ENCODE results near the gene IMP3.

The IMP3 gene

DNA sequence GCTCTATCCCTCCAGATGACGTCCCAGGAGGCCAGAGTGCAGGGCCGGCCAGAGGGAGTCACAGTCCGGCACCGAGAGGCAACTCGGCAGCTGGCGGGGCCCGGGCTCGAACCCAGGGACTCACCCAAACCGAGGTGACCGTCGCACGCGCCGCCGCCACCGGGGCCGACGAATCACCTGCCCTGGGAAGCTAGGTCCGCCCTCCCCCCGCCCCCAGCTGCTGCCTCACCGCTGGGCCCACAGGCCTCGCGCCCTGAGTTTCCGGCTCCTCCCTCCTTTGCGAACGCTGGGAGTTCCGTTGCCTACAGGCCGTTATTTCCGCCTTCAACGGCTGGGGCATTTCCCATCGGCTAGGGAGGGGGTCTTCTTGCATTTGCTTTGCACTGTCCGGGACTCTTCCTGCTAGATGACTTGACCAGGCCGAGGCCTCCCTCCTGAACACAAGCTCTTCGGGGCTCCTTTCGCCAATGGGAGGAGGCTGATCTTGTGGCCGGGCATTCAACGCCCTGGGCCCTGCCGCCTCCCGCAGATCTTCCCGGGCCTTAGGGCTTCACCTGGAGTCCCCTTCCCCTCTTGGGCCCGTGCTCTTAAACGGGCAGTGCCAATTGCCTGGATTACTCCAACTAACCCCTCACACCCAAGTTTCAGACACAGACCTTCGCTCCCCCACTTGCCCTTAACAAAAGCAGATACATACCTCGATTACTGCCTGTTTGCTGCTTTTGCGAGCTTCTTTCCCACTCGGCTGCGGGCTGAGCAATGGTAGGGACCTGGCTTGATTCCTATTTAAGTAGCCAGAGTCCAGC, 14.3 kb downstream of the IMP3 start, which contains the start of gene SNUPN:
TSS of gene SNUPN (minus strand) at position 184 of the 806 bp plus-strand sequence. CDS start 4,674 bp downstream, outside the sequence.
- in situ Hi-C loops (cut with MboI; ENCODE audit: low sequenced_read_pairs): no loop called here

DNA sequence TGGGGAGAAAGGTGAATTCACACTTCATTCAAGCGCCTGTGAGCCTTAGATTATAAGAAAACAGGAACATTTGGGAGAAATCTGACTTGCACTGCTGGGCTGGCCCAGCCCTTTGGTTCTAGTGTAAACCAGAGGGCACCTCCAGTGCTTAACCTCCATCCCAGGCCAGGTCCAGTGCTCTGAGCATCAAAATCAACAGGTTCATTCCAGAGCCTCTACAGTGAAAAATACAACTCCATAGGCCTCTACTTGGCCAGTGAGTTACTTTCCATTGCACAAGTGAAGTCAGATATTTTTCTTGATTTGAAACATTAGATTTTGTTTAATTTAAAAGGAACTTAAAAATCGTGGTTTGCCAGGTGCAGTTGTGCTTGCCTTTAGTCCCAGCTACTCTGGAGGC, 17.5 kb downstream of the IMP3 start:
- in situ Hi-C loops (cut with MboI; ENCODE audit: low sequenced_read_pairs): no loop called here

DNA sequence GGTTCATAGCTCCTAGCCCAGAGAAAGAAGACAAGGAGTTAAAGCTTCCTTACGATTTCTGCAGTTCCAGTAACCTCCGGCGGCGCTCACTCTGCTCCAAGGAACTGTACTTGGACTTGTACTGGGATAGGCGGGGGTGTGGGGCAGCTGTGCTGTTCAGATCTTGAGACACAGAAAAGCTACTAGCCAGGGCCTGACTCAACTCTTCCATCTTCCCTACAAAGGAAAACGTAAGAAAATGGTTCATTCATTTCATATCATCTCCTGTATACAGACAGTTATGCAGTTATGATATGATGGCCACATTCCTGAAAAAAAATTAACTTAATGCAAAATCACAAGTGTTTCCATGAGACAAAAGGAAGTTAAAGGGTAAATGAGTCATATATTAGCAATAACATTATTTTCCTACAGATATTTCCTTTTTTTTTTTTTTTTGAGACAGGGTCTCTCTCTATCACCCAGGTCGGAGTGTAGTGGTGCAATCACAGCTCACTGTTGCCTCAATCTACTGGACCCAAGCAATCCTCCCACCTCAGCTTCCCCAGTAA, 19.1 kb downstream of the IMP3 start:
- in situ Hi-C loops (cut with MboI; ENCODE audit: low sequenced_read_pairs): no loop called here

DNA sequence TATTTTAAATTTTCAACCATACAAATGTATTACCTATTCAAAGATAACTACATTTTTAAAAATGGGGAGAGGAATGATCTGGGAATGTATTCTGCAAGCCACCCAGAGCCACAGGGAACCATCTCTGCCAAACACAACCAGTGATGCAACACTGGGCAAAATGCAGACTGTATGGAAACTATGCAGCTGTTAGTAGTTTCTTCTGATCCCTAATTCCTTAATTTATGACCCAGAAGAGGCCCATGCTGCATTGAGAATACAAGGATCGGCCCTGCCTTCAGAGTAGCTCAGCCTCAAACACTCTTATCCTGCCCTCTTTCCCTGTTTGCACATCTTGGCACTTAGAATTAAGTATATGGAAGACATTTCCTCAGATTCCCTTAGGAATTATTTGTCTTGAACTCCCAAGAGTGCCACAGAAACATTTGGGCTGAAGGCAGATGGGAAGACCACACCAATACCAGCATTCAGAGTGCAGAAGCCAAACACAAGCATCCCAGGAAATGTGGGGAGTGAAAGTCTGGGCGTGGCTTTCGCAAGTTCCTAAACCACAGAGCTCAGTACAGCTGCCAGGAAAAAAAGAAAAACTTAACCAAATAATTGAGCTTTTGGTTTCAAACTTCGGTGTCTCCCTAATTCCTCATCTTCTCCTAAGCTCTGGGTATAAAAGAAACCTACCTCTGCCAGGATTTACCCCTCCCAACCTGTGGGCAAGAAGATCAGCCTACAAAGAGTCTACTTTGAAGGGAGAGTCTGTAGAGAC, 19.8 kb downstream of the IMP3 start:
- in situ Hi-C loops (cut with MboI; ENCODE audit: low sequenced_read_pairs): no loop called here

DNA sequence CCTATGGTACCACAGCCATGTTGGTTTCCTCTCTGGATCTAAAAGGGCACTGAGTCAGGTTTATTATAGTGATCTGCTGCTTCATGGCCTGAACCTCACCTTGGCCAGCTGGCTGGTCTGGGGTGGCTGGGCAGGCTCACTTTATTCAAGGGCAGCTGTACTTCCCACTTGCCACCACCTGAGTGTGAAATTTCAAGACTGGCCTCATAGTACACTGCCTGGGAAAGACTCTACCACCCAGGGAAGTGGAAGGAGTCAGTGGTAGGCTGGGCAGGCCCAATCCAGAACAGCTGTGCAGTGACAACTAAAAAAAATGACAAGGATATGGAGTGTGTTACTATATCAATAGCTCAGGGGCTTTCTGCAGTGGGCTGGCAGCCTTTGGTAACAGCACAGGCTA, 23.3 kb downstream of the IMP3 start:
- in situ Hi-C loops (cut with MboI; ENCODE audit: low sequenced_read_pairs): no loop called here

DNA sequence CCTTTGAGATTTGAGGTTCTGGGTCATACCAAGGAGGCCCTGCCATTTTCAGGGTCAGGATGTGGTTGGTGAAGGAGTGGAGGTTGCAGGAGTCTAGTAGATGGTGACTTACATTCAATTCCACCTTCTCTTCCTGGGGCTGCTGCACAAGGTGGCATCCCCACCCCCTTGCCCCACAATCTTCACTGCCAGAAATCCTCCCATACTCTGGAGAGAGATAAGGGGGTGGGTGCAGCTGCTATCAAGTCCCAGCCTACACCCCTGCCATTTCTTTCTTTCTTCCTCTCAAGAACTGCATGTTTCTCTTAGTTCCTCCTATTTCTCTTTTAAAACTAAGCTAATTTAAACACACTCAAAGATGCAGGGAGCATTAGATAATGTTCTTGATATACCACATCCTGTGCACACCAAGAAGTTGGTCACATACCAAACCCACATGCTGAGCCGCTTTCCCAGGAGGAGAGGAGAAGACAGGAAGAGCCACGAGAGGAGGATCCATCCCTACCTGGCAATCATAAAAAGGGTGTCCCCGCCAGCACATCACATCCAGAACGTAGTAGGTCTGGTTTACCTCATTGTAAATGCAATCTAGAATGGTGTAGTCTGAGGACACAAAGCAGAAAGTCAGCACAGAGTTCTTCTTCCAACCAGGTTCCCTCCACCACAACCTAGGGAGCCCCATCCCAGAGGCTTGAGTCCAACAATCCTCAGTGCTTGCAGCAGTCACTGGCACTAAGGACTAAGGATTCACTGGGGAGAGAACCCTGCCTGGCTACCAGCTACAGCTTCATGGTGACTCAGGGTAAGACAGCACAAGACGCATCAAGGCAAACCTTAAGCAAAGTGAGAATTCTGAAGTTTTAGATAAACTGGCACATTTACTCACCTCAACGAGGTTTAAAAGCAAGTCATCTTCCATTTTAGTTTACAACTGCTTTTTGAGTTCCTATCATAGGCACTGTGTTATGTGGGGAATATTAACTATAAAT, 33.0 kb downstream of the IMP3 start:
- in situ Hi-C loops (cut with MboI; ENCODE audit: low sequenced_read_pairs): no loop called here

DNA sequence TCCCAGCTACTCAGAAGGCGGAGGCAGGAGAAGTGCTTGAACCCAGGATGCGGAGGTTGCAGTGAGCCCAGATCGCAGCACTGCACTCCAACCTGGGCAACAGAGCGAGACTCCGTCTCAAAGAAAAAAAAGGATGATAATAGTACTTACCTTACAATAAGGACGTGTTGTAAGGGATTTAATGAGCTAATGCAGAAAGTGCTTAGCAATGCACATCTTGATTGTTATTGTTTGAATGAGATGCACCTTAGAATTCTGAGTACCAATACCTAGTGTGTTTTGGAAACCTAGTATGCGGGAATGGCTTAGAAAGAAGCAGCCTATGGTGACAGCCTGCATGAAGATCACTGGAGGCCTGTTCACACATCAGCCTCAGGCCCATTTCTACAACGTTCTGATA, 34.0 kb downstream of the IMP3 start:
- in situ Hi-C loops (cut with MboI; ENCODE audit: low sequenced_read_pairs): no loop called here

DNA sequence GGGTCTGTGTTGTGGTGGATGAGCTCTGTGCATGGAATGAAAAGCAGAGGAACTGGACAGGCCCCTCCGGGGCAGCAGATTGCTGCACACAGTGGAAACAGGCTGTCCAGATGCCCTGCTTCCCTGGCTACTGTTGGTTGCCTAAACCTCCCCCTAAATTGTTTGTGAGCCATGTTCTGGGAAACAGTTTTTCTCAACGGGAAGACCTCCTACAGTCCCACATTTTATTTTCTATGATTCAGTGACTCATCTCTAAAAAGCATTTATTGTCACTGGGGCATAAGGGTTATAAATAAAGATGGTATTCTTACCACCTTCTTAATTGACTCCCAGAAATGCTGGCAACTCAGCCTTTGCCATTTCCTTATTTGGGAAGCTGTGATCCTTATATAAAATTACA, 40.6 kb downstream of the IMP3 start:
- in situ Hi-C loops (cut with MboI; ENCODE audit: low sequenced_read_pairs): no loop called here

DNA sequence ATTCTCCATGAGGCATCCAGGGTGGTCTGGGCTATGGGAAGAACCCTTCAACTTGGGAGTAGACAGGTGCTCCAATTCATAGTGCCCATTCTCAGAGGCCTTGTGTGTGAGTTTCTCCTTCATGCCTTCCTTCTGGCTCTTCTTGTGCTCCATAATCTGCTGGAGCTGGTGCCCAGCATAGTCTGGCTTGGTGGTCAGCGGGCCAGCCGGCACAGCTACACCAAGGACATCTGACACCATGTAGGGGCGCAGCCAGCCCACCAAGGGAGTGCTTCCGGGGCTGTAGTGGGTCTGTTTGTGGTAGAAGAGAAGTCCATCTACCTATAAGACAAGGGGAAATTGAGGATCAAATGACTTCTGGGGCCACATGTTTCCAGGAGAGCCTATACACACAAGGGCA, 41.7 kb downstream of the IMP3 start:
- in situ Hi-C loops (cut with MboI; ENCODE audit: low sequenced_read_pairs): no loop called here

DNA sequence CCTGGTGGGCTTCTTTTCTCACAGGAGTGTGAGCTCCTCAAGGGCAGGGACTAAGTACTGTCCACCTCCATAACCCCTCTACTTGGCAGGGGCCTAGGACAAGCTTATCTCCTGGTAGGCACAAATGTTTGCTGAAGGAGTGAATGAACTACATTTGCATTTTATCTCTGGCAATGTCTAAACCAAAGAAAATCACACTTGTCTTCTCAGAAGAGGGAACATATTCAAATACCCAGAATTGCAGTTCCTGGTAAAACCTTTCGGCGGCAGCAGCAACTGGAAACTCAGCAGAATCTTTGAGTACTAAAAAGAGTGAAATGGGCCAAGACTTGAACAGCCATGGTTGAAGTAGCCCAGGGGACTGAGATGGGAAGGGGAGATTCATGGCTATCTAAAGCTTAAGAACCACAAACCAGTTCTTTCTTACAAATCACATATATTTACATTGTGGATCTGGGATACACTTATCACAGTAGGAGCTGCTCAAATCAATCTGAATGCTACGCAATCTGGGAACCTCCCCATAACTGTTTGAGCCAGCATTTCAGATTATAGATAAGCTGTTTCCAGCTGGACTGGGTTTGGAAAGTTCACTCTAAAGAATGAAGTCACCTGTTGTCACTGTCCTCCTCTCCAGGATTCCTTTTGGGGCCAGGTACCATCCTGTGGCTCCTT, 42.2 kb downstream of the IMP3 start:
- in situ Hi-C loops (cut with MboI; ENCODE audit: low sequenced_read_pairs): no loop called here

DNA sequence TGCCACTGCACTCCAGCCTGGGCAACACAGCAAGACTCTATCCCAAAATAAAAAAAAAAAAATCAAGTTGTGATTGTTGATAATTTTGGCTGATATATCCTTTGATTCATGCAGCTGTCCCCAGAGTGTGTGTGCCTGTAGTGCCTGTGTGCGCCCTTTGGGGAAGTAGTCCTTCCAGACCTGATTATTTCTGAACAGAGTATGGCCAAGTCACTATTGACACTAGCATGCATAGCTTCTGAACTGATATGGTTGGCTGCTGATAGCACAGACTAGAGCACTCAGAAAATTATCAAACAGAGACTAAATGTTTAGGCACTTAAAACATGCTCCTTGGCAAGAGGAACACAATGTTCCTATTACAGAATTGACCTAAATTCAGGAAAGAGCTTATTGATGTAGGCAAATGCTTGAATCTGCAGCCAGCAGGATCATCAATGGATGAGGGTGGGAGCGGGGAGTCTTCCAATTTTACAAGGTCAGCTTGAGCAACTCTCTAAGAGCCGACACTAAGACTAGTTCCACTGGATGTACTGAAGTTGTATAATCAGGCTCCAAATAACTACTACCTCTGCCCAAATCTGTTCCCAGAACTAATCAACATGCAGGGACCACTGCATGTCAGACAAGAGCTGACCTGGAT, 43.2 kb downstream of the IMP3 start:
- in situ Hi-C loops (cut with MboI; ENCODE audit: low sequenced_read_pairs): no loop called here

DNA sequence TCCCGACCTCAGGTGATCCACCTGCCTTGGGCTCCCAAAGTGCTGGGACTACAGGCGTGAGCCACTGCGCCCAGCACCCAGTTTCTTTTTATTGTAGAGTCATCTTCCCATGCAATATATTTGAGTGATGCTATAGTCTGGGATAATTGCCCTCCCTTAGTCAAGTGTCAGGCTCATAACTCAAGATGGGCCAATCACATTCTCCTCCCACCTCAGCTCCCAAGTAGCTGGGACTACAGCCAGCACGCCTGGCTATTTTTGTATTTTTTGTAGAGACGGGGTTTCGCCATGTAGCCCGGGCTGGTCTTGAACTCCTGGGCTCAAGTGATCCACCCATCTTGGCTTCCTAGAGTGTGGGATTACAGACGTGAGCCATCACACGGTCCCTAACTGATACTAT, 45.7 kb downstream of the IMP3 start:
- in situ Hi-C loops (cut with MboI; ENCODE audit: low sequenced_read_pairs): no loop called here

DNA sequence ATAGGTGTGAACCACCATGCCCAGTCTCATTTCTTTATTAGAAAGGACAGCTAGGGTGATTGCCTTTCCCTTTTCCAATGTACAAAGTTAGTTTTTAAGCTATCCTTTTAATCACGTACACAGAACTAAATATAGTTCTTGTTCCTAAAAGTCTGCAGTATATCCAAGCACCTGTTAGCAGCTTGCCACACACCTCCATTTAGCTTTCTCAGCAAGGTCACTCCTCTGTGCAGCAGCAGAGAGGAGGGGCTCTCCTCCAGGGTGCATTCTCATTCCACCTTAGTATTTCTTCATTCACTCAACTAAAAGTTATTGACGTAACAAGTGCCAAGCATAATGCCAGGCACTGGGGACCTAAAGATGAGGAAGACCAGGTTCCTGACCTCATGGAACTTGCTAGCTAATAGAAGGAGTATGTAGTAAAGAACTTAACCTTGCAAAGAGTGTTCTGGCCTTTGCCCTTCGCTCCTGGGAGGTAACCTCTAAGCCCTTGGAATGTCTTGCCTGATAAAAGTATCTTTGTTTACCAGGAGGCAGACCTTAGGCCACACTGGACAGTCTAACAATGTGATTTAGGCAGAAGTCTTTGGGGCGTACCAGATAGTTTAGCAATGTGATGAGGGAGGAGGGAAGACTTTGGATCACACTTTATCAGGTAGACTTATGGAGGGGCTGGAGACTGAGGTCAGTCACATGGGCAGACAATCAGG, 48.2 kb downstream of the IMP3 start:
- in situ Hi-C loops (cut with MboI; ENCODE audit: low sequenced_read_pairs): no loop called here

DNA sequence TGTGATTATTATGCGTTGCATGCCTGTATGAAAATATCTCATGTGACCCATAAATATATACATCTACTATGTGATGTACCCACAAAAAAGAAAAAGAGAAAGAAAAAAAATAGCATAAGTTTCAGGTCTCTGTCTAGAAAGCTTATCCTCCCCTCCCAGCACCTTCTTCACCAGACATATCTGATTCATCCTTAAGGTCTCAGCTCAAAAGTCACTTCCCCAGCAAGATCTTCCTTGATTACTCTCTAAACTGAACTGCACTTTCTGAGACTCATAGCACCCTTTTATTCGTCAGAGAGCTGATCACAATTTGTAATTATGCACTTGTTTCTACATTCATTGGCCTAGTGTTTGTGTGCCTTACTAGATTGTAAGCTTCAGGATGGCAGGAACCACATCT, 49.8 kb downstream of the IMP3 start:
- in situ Hi-C loops (cut with MboI; ENCODE audit: low sequenced_read_pairs): no loop called here

Measured in hTERT RPE-1 (cell line).